HG02852 (cell line): ENCODE measurements around the gene ZNF346.

Experiments
- ATAC-seq: cut with Tn5 transposase; IDR thresholded peaks from one replicate; pipeline ENCODE4 v1.9.1; 2021; ENCODE audit warnings: mild to moderate bottlenecking, moderate library complexity; ENCODE audit not compliant: unreplicated experiment

ZNF346 gene

DNA sequence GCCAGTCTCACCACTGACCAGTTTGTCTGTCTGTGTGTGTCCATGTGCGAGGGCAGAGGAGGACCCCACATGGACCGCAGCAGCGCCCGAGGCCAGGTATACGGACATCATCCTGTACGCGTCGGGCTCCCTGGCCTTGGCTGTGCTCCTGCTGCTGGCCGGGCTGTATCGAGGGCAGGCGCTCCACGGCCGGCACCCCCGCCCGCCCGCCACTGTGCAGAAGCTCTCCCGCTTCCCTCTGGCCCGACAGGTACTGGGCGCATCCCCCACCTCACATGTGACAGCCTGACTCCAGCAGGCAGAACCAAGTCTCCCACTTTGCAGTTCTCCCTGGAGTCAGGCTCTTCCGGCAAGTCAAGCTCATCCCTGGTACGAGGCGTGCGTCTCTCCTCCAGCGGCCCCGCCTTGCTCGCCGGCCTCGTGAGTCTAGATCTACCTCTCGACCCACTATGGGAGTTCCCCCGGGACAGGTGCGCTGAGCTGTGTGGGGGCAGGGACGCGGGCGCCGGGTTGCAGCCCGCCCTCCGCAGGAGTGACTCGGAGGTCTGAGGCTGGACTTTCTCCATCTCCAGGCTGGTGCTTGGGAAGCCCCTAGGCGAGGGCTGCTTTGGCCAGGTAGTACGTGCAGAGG is 70.7 kb downstream of the ZNF346 start:
- ATAC-seq = no peak

DNA sequence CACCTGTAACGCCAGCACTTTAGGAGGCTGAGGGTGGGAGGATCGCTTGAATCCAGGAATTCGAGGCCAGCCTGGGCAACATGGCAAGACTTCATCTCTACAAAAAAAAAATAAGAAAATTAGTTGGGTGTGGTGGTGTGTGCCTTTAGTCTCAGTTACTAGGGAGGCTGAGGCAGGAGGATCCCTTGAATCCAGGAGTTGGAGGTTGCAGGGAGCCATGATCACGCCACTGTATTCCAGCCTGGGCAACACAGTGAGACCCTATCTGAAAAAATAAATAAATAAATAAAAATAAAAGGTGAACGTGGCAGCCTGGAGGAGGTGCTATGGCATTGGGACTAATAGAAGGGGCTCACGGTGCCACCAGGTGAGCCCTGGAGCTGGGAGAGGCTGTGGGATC is 71.3 kb downstream of the ZNF346 start:
- ATAC-seq = no peak

DNA sequence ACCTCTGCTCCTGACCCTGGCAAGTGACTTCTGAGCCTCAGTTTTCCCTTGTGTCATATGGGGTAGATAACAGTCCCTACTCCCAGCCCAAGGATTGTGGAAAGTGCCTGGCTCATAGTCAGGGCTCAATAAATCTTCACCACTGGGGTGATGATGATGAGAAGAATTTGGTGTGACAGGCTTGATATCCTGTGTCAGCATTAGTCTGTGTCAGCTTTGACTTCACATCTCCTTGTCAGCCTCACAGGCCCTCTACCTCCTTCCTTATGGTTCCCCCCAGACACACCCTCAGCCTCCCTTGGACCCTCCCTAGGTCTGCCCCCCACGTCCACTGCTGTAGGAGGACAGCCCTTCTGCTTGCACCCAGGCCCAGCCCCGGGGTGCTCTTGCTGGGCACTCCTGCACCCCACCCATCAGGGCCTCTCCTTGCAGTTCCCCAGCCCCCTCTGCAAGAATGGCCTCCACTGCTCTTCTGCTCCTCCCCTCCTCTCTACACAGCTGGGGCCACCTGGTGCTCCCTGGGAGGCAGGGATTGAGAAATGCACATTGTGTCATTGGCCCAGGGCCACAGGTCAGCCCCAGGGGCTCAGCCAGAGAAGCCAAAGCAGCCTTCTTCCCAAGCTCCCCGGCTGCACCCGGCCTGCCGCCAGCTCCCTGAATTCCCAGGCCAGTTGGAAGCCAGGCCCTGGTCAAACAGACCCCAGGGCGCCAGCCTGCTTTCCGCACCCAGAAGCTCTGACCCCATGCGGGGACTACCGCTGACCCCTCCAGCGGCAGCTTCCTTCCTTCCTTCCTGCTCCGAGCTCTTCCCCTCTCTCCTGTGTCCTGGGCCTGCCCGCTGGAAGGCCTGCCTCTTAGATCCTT is 72.0 kb downstream of the ZNF346 start:
- no peak for ATAC-seq

DNA sequence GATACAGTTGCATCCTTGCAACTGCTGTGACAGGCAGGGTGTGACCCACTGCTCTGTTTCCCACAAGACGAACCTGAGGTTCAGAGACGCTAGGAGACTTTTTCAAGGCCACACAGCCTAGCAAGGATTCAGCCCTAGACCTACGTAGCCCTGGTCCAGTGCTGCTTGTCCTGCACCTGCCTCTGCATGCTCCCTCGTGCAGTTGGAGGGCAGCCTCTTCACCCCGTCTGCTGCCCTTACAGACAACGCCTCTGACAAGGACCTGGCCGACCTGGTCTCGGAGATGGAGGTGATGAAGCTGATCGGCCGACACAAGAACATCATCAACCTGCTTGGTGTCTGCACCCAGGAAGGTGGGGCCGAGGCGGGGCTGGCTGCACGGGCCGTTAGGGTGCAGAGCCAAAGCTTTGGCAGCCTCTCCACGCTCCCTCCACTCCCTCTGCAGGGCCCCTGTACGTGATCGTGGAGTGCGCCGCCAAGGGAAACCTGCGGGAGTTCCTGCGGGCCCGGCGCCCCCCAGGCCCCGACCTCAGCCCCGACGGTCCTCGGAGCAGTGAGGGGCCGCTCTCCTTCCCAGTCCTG is 72.7 kb downstream of the ZNF346 start:
- no peak for ATAC-seq

DNA sequence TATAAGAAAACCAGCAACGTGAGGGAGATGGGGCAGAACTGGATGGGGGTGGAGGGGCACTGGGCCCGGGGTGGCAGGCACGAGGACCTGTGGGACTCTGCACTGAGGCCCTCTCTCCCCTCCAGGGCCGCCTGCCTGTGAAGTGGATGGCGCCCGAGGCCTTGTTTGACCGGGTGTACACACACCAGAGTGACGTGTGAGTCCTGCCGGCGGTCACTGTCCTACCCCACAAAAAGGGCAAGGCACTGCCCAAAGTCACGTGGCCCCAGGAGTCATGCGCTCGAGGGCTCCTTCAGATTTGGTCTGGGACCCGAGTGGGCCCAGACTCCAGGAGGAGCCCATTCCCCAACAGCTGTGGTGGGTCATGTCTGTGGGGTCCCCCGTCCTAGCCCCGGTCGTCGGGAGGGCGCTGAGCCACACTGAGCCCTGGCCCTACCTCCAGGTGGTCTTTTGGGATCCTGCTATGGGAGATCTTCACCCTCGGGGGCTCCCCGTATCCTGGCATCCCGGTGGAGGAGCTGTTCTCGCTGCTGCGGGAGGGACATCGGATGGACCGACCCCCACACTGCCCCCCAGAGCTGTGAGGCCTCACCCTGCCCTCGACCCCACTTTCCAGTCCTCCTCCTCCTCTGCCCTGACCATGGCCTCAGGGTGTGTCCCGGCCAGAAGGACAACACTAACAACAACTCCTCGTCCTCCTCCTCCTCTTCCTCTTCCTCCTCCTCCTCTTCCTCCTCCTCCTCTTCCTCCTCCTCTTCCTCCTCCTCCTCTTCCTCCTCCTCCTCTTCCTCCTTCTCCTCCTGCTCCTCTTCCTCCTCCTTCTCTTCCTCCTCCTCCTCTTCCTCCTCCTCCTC is 73.9 kb downstream of the ZNF346 start:
- ATAC-seq = no peak

DNA sequence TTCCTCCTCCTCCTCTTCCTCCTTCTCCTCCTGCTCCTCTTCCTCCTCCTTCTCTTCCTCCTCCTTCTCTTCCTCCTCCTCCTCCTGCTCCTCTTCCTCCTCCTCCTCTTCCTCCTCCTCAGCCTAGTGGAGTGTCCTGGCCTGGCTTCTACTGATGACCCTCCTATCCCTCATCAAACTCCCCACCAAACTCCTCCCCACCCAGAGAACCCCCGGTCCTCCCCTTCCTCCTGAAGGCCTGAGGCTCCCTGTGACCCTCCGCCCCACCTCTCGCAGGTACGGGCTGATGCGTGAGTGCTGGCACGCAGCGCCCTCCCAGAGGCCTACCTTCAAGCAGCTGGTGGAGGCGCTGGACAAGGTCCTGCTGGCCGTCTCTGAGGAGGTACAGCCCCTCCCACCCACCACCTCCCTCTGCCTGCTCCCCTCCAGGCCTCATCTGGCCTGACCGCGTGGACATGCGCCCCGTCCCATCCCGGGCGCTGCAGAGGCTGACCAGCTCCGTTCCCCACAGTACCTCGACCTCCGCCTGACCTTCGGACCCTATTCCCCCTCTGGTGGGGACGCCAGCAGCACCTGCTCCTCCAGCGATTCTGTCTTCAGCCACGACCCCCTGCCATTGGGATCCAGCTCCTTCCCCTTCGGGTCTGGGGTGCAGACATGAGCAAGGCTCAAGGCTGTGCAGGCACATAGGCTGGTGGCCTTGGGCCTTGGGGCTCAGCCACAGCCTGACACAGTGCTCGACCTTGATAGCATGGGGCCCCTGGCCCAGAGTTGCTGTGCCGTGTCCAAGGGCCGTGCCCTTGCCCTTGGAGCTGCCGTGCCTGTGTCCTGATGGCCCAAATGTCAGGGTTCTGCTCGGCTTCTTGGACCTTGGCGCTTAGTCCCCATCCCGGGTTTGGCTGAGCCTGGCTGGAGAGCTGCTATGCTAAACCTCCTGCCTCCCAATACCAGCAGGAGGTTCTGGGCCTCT is 74.8 kb downstream of the ZNF346 start:
- ATAC-seq = no peak

DNA sequence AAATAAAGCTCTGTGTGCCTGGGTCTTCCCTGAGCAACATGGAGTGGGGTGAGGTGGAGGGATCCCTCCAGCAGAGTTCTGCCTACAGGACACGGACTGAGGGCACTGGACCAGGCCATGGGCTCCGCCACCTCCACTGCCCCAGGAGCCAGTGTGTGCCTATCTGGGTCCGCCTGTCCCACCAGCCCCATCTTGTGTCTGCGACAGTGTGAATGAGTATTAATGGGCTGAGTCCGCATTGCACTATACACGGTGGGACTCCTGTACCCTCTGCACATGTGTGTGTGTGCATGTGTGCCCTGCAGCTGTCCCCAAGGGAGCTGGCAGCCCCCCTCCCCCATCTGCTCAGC is 75.6 kb downstream of the ZNF346 start:
- no peak for ATAC-seq

DNA sequence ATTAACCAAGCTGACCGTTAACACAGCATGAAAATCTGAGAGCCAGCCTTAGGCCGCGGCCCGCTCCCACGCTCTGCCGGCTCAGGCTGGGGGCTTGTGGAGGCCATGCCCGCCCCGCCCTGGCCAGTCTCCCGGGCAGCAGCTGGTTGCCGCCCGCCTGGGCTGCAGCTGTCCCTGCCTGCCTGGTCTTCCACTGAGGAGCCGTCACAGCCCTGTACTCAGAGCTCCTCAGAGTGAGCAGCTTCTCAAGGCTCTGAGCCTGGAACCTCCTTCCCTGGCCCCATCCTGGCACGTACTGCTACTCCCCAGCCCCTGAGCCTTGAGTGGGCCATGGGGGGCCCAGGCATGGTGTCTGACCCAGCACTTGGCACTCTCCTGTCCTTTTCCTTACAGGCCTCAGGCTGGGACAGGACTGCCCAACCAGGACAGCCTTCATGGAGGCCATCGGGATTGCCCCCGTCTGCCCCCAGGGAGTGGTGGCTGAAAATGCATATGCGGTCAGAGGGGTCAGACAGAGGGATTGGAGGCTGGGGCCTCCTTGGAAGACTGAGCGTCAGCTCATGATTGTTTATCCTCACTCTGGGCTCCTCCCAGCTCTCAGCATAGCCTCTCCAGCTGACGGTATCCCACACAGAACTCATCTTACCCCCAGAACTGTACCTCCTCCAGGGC is 76.1 kb downstream of the ZNF346 start:
- ATAC-seq = no peak

DNA sequence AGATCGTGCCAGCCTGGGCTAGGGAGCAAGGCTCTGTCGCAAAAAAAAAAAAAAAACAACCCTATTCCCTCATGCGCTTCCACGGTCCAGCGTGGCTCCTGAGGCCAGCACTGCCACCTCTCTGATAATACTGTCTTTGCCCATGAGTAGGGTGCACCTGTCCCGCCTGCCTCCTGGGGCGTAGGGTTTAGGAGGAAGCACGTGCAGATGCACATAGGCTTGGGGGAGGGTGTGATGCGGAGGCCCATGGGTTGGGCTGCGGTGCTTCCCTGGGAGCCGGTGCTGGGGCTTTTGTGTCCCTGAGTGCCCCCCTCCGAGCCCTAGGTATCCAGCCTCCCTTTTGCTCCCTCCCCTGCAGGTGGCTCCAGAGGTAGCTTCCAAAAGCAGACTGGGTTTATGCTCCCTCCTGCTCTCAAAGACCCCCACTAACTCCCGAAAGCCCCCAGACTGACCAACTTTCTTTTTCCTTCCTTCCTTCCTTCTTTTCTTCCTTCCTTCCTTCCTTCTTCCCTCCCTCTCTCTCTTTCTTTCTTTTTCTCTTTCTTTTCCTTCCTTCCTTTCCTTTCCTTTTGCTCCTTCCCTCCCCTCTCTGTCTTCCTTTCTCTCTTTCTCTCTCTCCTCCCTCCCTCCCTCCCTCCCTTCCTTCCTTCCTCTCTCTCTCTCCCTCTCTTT is 77.1 kb downstream of the ZNF346 start:
- no peak for ATAC-seq

DNA sequence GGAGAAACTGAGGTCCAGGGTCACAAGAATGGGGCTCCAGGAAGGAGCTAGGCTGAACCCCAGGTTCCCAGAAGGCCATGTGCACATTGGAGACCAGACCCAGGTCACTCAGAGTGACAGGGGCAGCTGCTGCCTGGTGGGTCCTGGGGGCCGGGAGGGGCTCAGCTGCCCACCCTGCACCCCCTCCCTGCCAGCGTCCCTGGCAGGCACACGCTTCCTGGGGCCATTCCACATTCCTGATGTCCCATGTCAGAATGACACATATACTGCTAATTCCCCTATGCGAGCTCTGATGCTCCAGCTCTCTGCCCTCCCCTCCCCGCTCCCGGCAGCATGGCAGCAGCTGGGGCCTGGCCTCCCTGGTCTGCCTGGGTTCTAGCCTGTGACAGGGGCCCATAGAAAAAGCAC is 78.2 kb downstream of the ZNF346 start:
- ATAC-seq = no peak

DNA sequence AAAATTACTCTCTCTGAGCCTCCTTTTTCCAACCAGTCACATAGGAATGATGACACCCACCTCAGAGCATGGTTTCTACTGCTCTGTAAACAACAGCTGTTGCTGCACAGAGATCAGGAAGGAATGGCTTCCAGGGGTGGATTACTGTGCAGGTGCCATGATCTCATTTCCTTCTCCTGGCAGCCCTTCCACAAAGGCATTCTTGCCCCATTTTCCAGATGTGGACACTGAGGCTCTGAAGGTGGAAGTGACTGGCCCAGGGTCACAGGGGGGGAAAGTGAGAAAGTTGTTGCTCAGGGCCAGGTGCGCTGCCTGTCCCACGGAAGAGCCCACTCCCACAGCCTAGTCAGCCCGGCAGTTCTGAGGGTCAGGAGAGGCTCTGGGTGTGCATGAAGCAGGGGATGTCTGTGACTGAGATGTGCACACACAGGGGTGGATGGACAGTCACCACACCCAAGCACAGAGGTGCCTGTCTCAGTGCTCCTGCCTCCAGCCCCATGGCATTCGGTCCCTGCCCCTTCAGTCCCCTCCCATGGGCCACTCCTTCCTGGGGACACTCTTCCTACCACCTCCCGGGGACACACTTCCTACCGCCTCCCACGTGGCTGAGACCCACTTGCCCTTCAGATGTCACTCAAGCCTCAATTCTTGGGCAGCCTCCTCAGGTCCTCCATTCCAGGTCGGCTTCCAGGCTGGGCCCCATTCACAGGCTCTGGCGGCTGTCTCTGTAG is 81.2 kb downstream of the ZNF346 start:
- ATAC-seq = no peak

DNA sequence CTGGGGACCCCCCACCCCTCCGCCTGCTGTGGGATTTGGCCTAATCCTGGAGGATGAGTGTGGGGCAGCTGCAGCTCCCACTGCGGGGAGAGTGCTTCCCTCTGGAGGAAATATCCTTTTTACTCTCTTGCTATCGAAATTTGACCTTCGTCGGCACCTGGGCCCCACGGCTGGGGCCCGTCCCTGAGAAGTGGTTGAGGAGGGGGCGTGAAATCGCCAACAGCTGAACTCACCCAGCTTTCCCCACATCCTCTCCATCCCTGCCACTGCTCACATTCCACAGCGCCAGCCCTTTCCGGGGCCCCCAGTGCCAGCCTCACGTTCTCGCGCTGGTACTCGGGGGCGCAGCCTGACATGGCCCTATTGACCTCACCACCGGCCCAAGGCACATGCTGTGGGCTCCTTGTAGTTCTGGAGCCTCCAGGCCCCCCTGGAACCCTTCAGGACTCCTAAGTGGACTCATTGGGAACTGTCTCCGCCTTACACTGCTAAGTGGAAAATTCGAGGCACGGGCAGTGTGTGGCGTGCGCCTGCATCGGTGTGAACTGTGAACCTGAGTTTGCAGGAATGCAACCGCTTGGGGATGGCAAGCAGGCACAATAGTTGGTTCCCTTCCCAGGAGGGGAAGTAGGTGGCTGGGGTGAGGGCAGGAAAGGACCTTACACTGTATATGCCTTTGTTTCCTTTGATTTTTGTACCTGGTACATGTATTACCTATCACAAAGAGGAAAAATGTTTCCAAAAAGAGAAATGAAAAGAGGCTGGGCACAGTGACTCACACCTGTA is 83.4 kb downstream of the ZNF346 start:
- no peak for ATAC-seq

DNA sequence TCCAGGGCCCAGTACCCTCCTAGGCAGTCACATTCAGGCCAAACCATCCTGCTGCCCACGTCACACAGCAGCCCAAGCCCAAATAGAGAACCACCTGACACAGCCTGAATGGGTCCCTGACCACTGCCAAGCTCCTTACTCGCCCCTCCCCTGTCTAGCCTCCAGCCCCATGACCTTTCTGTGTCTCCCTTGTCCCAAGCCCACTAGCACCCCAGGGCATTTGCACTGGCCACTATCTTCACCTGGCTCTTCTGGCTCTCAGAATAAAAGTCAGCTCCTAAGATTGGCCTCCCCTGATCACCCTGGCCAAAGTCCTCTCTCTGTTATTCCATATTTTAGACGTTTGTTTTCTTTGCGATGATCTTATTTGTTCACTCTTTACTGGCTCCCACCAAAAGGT is 84.7 kb downstream of the ZNF346 start:
- ATAC-seq = no peak

DNA sequence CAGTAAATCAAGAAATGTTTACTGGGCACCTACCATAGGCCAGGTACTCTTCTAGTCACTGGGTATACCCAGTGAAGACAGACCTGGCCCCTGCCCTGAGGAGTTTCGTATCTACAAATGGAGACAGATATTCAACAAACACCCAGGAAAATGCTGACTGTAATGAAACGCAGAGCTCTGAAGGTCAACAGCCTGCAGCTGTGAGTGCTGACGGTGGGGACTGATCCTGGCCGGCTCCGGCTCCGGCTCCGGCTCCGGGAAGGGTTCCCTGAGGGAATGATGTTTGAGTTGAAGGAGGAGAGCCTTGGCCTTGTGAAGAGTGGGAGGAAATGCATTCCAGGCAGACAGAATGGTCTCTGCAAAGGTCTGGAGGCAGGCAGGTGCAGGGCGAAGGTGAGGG is 87.3 kb downstream of the ZNF346 start:
- no peak for ATAC-seq

DNA sequence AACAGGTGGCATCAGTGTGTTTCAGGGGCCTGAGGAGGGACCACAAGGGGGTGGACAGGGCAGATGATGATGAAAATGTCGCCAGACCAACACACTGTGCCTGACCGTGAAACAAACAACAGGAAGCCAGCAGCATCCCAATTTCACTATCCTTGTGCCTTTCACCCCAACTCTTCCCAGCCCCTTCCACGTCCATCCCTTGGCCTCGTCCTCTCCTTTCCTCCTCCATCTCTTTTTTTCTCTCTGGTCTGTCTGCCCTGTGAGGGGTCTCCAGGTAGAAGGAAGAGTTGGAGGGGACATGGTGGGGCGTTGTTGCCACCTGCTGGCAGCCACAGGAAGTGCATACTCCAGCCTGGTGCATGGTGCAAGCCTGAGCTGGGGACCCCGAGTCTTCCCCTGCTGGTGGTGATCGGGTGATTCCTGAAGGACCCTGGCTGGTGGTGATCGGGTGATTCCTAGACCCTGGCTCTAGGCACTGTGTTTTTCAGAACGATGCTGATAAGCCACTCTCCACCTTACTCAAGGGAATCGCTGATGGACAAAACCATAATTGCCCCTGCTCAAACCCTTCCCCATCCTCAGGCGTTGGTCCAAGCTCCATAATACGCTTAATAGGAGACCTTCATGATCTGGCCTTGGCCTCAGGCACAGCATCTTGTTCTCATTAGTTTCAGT is 89.4 kb downstream of the ZNF346 start:
- no peak for ATAC-seq

DNA sequence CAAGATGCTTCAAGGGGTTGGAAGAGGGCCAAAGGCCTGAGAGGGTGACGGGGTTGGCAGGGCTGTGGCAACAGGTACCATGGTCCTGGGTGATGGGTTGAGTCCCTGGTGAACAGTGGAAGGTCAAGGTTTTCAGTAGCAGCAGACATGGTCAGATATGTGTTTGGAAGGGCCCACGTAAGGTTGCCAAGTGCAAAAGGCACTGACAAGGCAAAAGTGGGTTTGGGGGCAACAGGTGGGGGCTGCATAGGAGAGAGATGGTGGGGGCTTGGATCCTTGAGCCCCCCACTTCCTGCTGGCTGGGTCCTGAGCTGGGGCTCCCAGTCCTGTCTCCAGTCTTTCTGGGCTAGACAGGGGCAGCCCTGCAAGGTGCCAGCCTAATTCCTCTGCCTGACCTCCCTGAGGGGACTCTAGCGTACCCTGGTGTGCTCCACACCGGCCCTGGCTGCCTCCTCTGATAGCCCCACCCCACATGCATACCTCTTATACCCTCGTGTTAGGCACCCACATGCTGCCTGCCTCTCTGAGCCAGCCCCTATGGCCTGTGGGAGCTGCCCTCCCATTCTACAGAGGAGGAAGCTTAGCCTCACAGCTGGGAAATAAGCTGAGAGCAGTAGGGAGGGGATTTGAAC is 90.2 kb downstream of the ZNF346 start:
- no peak for ATAC-seq
